ENCODE data around the gene VAV3.

GRCh38 chr1:107739201-107739600 is 225.8 kb downstream of the VAV3 start:
- TF ChIP-seq ATF2 (IDR thresholded peaks at IDR 0.05; ENCODE audit: low read length), result no peak
- TF ChIP-seq E4F1 (IDR thresholded peaks at IDR 0.05; ENCODE audit: borderline replicate concordance, partially characterized antibody), result no peak
- TF ChIP-seq CREB1 (IDR thresholded peaks at IDR 0.05; ENCODE audit: low read depth), result no peak

Data from GM12878 (cell line).